ENCODE results near the gene MEGF6. TPM values are rescaled to one million over a fixed set of nuclear protein-coding genes. Genes with fewer than 3 reads are reported as not detected.

Gene MEGF6
- total RNA-seq, 1 donor = 2.2 TPM

DNA sequence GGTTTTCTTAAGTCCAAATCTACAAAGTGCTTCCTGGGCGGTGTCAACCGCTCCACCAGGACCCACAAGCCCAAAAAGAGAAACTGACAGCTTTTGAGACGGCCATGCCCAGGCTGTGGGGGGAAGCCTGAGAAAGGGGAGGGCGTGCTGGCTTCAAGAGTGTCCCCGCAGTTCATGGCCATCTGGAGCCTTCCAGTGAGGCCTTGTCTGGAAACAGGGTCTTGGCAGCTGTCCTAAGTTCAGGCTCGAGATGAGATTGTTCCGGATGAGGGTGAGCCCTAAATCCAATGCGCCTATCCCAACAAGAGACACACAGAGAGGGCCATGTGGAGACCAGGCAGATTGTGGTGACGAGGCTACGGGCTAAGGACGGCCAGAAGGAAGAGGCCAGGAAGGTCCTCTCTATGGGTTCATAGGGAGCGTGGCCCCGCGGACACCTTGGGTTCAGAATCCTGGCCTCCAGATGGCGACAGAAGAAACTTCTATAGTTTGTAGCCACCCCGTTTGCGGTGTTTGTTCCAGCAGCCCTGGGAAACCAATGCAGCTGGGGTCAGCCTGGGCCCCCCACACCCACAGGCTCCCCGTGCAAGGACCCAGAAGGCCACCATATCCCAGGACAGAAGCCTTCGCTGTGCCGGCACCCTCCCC, 86.6 kb downstream of the MEGF6 start:
- no peak overlapping the region for H3K4me3 ChIP-seq (ENCODE audit: low read depth, low read length)
- TF ChIP-seq, protein P1, sequence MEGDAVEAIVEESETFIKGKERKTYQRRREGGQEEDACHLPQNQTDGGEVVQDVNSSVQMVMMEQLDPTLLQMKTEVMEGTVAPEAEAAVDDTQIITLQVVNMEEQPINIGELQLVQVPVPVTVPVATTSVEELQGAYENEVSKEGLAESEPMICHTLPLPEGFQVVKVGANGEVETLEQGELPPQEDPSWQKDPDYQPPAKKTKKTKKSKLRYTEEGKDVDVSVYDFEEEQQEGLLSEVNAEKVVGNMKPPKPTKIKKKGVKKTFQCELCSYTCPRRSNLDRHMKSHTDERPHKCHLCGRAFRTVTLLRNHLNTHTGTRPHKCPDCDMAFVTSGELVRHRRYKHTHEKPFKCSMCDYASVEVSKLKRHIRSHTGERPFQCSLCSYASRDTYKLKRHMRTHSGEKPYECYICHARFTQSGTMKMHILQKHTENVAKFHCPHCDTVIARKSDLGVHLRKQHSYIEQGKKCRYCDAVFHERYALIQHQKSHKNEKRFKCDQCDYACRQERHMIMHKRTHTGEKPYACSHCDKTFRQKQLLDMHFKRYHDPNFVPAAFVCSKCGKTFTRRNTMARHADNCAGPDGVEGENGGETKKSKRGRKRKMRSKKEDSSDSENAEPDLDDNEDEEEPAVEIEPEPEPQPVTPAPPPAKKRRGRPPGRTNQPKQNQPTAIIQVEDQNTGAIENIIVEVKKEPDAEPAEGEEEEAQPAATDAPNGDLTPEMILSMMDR (IDR thresholded peaks at IDR 0.05; ENCODE audit: insufficient read depth, low read depth, low read length) = no peak
- DNase-seq (ENCODE audit: low read depth) = no peak

DNA sequence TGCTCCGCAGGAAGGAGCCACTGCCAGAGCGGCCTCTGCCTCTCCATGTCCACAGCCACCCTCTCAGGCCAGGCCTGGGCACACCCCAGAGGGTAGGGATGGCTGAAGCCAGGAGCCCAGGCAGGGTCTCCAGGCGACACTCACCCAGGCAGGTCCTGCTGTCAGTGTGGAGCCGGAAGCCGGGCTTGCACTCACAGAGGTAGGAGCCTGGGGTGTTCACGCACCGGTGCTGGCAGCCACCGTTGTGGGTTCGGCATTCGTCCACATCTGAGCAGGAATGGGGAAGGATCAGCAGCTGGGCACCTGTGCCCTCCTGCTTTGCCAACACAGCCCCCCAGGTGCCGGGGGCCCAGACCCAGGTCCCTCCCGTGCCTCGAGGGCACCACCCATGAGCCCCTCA, 87.3 kb downstream of the MEGF6 start:
- TF ChIP-seq, protein P1 (IDR thresholded peaks at IDR 0.05; ENCODE audit: insufficient read depth, low read depth, low read length) = no peak
- no peak for DNase-seq (ENCODE audit: low read depth)
- H3K4me3 ChIP-seq (ENCODE audit: low read depth, low read length) = no peak overlapping the region

DNA sequence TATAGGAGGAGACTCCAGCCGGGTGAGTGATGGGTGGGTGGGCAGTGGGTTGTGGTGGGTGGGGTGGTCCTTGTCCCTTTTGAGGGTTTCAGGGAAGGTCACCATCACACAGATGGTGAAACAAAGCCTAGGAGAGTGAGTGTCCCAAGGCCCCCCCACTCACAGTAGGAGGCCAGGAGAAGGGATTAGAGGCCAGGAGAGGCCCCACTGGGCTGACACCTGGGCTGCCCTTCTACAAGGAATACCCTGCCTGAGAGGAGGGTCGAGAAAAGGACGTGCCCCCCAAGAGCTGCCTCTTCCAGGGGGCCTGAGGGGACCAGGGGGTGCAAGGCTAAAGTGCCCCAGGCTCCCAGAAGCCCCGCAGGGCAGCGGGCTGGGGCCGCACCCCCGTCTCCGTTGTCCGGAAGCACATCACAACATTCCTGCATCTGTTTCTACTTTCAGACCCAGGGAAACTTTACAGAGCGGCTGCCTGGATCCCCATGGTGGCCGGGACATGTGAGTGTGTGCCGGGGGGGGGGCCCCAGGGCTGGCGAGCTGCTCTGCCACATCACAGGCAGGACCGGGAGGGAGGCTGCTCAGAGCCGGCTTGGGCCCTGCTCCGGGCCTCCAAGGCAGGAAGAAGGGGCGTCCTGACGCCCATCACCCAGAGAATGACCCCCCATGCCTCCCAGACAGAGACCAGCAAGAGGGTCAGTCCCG, 88.6 kb downstream of the MEGF6 start:
- TF ChIP-seq, protein P1 (IDR thresholded peaks at IDR 0.05; ENCODE audit: insufficient read depth, low read depth, low read length) = no peak
- no peak for DNase-seq (ENCODE audit: low read depth)

DNA sequence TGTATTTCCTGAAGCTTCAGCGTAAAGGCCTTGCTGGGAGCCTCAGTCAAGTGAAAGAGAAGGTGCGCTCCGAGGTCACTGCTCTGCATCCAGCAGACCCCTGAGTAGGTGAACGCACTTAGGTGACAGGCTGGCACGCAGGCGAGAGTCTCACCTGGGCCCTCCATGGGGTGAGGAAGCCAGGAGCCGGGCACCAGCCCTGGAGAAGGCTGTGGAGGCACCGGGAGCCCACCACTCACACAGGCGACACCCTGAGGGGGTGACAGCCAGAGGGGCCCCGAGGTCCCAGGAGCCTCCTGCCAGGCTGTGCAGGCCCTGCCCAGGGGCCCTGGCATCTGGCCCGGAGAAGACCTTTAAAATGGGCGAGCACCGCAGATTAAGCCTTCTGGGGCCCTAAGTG, 89.2 kb downstream of the MEGF6 start:
- H3K4me3 ChIP-seq (ENCODE audit: low read depth, low read length) = no peak overlapping the region
- TF ChIP-seq, protein P1 (IDR thresholded peaks at IDR 0.05; ENCODE audit: insufficient read depth, low read depth, low read length) = no peak
- DNase-seq (ENCODE audit: low read depth) = no peak

More for the DNA sequence above, 88.6 kb downstream of the MEGF6 start:
- H3K4me3 ChIP-seq (ENCODE audit: low read depth, low read length) = no peak overlapping the region

DNA sequence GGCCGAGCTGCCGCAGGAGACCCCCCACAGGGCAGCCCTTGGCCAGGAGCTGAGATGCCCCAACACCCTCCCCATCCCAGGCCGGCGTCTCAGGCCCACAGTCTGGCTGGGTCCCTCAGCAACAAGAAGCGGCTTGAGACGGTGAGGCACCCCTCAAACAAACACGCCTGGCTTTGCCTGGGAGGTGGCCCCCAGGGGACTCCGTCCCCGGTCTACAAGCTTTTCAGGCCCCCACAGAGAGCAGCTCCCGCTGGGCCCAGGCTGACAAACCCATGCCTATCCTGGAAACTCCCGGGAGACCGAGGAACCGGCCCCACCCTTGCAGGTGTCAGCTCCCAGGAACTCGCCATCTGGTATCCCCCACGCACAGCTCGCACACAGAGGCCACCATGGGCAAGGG, 89.9 kb downstream of the MEGF6 start:
- TF ChIP-seq, protein P1 (IDR thresholded peaks at IDR 0.05; ENCODE audit: insufficient read depth, low read depth, low read length) = no peak
- no peak overlapping the region for H3K4me3 ChIP-seq (ENCODE audit: low read depth, low read length)
- DNase-seq (ENCODE audit: low read depth) = no peak

DNA sequence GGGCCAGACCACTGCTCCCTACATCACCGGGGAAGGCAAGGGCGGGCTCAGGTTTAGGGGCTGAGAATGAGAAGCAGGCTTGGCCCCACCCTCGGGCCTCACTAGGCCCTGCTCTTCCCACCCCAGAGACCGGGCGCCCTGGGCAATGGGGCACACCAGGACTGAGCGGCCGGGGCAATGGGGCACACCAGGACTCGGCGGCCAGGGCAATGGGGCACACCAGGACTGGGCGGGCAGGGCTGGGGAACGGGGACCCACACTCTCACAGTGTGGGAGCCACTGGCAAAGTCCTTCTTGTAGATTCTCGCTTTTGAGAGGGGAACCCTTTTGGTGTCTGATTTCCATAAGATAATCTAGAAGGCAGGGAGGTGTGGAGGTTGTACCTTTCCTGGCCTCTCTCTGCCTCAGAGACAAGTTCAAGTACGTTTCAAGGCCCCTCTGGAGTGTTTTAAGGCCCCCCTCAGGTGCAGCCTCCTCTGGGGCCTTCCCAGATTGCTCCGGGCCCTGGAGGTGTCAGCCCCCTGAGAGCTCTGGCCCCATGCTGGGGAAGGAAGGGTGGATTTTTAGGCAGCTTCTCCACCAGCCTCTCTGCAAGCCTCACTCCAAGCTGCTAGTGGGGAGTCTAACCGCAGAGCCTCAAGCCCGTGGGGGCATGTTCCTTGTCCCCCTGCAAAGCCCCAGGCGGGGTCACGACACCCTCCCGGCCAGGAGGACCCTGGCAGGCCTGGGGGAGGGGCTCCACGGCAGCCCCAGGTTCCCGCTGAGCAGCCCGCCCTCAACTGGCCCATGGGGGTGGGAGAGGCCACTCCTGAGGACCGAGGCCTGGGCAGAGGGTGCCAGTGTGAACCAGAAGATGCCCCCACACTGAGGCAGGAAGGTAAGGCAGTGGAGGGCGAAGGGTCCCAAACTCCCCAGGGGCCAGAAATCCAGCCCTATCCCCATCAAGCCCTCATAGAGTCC, 90.6 kb downstream of the MEGF6 start:
- TF ChIP-seq, protein P1 (IDR thresholded peaks at IDR 0.05; ENCODE audit: insufficient read depth, low read depth, low read length) = no peak
- H3K4me3 ChIP-seq (ENCODE audit: low read depth, low read length) = no peak overlapping the region
- no peak for DNase-seq (ENCODE audit: low read depth)
